HT1080 (cell line): ENCODE measurements around the gene PLCH1. TPM values are rescaled to one million over a fixed set of nuclear protein-coding genes. Genes with fewer than 3 reads are reported as not detected.

Experiments used
- DNase-seq: peaks from one replicate; pipeline ENCODE4 v3.0.0-alpha.2; 2015; ENCODE audit warnings: low read depth
- polyA plus RNA-seq, 2 experiments: library from polyadenylated mRNA; depleted of rRNA; stranded (reverse); fragments of >200 nt; gene quantifications; 2 replicates each; pipeline ENCODE4 v1.2.3, GENCODE V29; 2015
- total RNA-seq: library from RNA; depleted of rRNA; stranded (reverse); fragments of >200 nt; shearing (Covaris generic); gene quantifications from 2 replicates; pipeline ENCODE4 v1.2.3, GENCODE V29; 2014; rRNA removed

Gene PLCH1
- 0.37 and 0.53 TPM in 2 replicates for total RNA-seq
- polyA plus RNA-seq (2015; cell fraction: cytosol; rRNA removed), result 0.42 and 0.58 TPM in 2 replicates
- 0.62 and 1.3 TPM in 2 replicates for polyA plus RNA-seq (2015; cell fraction: nucleus; rRNA removed)

GRCh38 chr3:155744626-155745324 lies at the start of gene PLCH1:
Gene PLCH1, minus strand, starts transcription at chr3:155745071. Its CDS starts 40,847 bp downstream, at chr3:155704224.
- peak; percentile 60 for DNase-seq

GRCh38 chr3:155792532-155792931 lies 47.7 kb upstream of the PLCH1 start:
- DNase-seq, result no peak

GRCh38 chr3:155791190-155791589 lies 46.3 kb upstream of the PLCH1 start:
- peak; percentile 73 for DNase-seq

GRCh38 chr3:155790272-155790925 lies 45.5 kb upstream of the PLCH1 start:
- DNase-seq, result no peak

- no peak for DNase-seq
Observed at GRCh38 chr3:155785662-155786295, 40.9 kb upstream of the PLCH1 start.

- DNase-seq, result no peak
Observed at GRCh38 chr3:155782390-155782953, 37.6 kb upstream of the PLCH1 start.

GRCh38 chr3:155780291-155780690 lies 35.4 kb upstream of the PLCH1 start:
- DNase-seq, result no peak

GRCh38 chr3:155778462-155778861 lies 33.6 kb upstream of the PLCH1 start:
- DNase-seq, result no peak

- DNase-seq, result no peak
Observed at GRCh38 chr3:155772801-155773200, 27.9 kb upstream of the PLCH1 start.

- no peak for DNase-seq
Observed at GRCh38 chr3:155771126-155771525, 26.3 kb upstream of the PLCH1 start.

GRCh38 chr3:155766206-155766605 lies 21.3 kb upstream of the PLCH1 start:
- DNase-seq, result peak; percentile 60

- DNase-seq, result no peak
Observed at GRCh38 chr3:155763870-155764463, 19.1 kb upstream of the PLCH1 start.

- no peak for DNase-seq
Observed at GRCh38 chr3:155760653-155761052, 15.8 kb upstream of the PLCH1 start.

- no peak for DNase-seq
Observed at GRCh38 chr3:155757577-155757976, 12.7 kb upstream of the PLCH1 start.

GRCh38 chr3:155753038-155753639 lies 8.3 kb upstream of the PLCH1 start:
- DNase-seq, result peak; percentile 48

GRCh38 chr3:155748611-155749365 lies 3.9 kb upstream of the PLCH1 start:
- DNase-seq, result peak; percentile 28

- DNase-seq, result no peak
Observed at GRCh38 chr3:155747946-155748290, 3.0 kb upstream of the PLCH1 start.

- DNase-seq, result no peak
Observed at GRCh38 chr3:155747286-155747945, 2.5 kb upstream of the PLCH1 start.

GRCh38 chr3:155746703-155747102 lies 1.8 kb upstream of the PLCH1 start:
- DNase-seq, result no peak
